Tibial nerve (tissue), 4 donors: ENCODE data around the gene NUP155. TPM values are rescaled to one million over a fixed set of nuclear protein-coding genes. Genes with fewer than 3 reads are reported as not detected.

Experiments
- DNase-seq, 2 donors: peaks; one replicate each; pipeline ENCODE4 v3.0.0-alpha.2; 2019; ENCODE audit warnings: low spot score in 2 of 2
- H3K27ac ChIP-seq, 4 donors: fragments of 200-600 bp; sonication (generic) in 3 of 4; one replicate each; pipeline ENCODE4 v1.5.1; 2017 to 2019; ENCODE audit warnings: mild to moderate bottlenecking in 1 of 4
- H3K27me3 ChIP-seq, 2 donors: fragments of 200-600 bp; sonication (generic) in 1 of 2; one replicate each; pipeline versions ENCODE4 v1.5.1 to v1.6.0; 2017 to 2019
- H3K36me3 ChIP-seq, 3 donors: fragments of 200-600 bp; sonication (generic); one replicate each; pipeline ENCODE4 v1.5.1; 2018 to 2019
- H3K4me1 ChIP-seq, 4 donors: fragments of 200-600 bp; sonication (generic) in 3 of 4; one replicate each; pipeline ENCODE4 v1.5.1; 2017 to 2019
- H3K4me3 ChIP-seq, 4 donors: fragments of 200-600 bp; sonication (generic) in 3 of 4; one replicate each; pipeline ENCODE4 v1.5.1; 2017 to 2019; ENCODE audit warnings: mild to moderate bottlenecking in 1 of 4, moderate library complexity in 1 of 4
- H3K9me3 ChIP-seq, 4 donors: fragments of 200-600 bp; sonication (generic) in 3 of 4; one replicate each; pipeline ENCODE4 v1.5.1; 2017 to 2019
- CTCF ChIP-seq, 5 experiments: fragments of 200-600 bp in 3 of 5; fragments of 450-650 bp in 2 of 5; sonication (generic) in 3 of 5; IDR thresholded peaks; one replicate each; pipeline ENCODE4 v1.5.1; 2016 to 2019; ENCODE audit warnings: antibody characterized with exemption in 5 of 5, mild to moderate bottlenecking in 3 of 5, moderate library complexity in 2 of 5
- EP300 ChIP-seq, 2 donors: sonication (generic); formaldehyde crosslinking; IDR thresholded peaks; one replicate each; pipeline ENCODE4 v1.6.1; 2017; ENCODE audit warnings: antibody characterized with exemption in 2 of 2, mild to moderate bottlenecking in 1 of 2
- POLR2A ChIP-seq, 2 donors: fragments of 450-650 bp; IDR thresholded peaks; one replicate each; pipeline ENCODE4 v1.6.1; 2017; ENCODE audit warnings: antibody characterized with exemption in 2 of 2, mild to moderate bottlenecking in 2 of 2, moderate library complexity in 2 of 2
- WGBS, 2 donors: methylation state at CpG; one replicate each; pipeline ENCODE4 v1.1.5; 2018; 5-methylcytosine and 5-hydroxymethylcytosine counted together
- total RNA-seq, 4 donors: library from RNA; depleted of rRNA; stranded (reverse); fragments of >200 nt; gene quantifications; one replicate each; pipeline ENCODE4 v1.1.0, GENCODE V29; 2016

Gene NUP155
- total RNA-seq, 4 donors from 2014 or later = 20.4 to 25.5 (median 22.6) TPM

DNA sequence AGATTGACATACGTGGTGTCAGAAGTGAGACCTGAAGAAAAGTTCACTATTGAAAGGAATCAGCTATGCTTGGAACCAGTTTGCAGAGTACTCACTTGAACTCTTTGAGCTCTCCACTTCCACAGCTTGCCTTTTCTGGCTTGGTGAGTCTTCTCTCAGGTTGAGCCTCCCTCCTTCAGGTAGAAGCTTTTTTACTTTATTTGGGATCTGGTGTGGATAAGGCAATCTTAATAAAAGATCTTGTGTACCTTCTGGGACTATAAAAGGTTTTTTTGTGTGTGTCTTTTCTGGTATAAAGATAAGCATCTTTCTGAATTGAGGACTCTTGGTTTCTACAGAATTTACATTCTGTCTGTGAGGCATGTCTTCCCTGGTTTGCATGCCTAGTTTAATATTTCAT lies 116.3 kb downstream of the NUP155 start:
- no peak for DNase-seq
- Histone ChIP-seq H3K36me3 (peaks cover 0 to 18% (median 0%) of the 10 kb centered on the region in 3 donors), H3K9me3 (peaks cover 0 to 10% (median 0%) of the 10 kb centered on the region in 4 donors), H3K4me1 (peaks cover 0 to 5% (median 3%) of the 10 kb centered on the region in 4 donors), H3K4me3 (no peak overlapping the region), H3K27ac (no peak overlapping the region), H3K27me3 (no peaks in the 10 kb centered on the region)
- TF ChIP-seq CTCF (IDR thresholded peaks at IDR 0.05) (no peak), EP300 (IDR thresholded peaks at IDR 0.05) (no peak), POLR2A (IDR thresholded peaks at IDR 0.05) (no peak)
- 93 to 100% methylated on average over 1 of the region's 1 CpG for WGBS, 2 donors

- no peak overlapping the region for H3K27ac ChIP-seq
Observed at GRCh38 chr5:37251665-37252064, 119.2 kb downstream of the NUP155 start.

DNA sequence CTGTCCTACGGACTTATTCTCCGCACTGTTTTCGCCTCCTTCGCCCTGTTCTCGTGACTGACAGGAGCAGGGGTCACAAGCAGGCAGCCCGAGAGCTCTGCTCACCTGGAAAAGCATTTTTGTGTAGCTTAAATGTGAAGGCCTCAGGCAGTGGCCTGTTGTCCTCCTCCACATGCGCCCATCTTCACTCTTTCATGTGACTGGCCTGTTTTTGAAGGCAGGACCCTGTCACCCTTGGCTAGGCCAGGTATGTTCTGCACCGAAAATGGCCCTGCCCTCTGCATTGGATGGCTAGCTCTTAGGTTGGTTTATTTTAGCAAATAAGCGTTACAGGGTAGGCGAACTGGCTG lies 121.1 kb downstream of the NUP155 start:
- TF ChIP-seq CTCF (IDR thresholded peaks at IDR 0.05) (no peak), POLR2A (IDR thresholded peaks at IDR 0.05) (no peak), EP300 (IDR thresholded peaks at IDR 0.05) (no peak)
- 52 to 70% methylated on average over 10 of the region's 10 CpGs for WGBS, 2 donors
- DNase-seq = no peak
- Histone ChIP-seq H3K27ac (peak overlapping the region; percentile 79 to 98 (median 90)), H3K27me3 (no peaks in the 10 kb centered on the region), H3K4me3 (peak overlapping the region; percentile 62 to 94 (median 74)), H3K4me1 (peaks cover 0 to 37% (median 20%) of the 10 kb centered on the region in 4 donors), H3K9me3 (peaks cover 0 to 8% (median 0%) of the 10 kb centered on the region in 4 donors), H3K36me3 (no peaks in the 10 kb centered on the region)

More at GRCh38 chr5:37251665-37252064, 119.2 kb downstream of the NUP155 start:
- Histone ChIP-seq H3K27me3 (no peaks in the 10 kb centered on the region), H3K4me1 (peaks cover 0 to 24% (median 17%) of the 10 kb centered on the region in 4 donors), H3K9me3 (peaks cover 0 to 8% (median 0%) of the 10 kb centered on the region in 4 donors), H3K4me3 (no peak overlapping the region), H3K36me3 (peaks cover 0 to 7% (median 0%) of the 10 kb centered on the region in 3 donors)
- no peak for DNase-seq
- no peak for TF ChIP-seq POLR2A (IDR thresholded peaks at IDR 0.05)
- TF ChIP-seq CTCF (IDR thresholded peaks at IDR 0.05) = no peak
- no peak for TF ChIP-seq EP300 (IDR thresholded peaks at IDR 0.05)

GRCh38 chr5:37248970-37249814 lies 121.7 kb downstream of the NUP155 start, which contains the start of gene CPLANE1:
Gene CPLANE1 (minus strand): TSS chr5:37249376. CDS start chr5:37247698, 1,678 bp downstream.
- H3K36me3 ChIP-seq = no peaks in the 10 kb centered on the region
- H3K27ac ChIP-seq = peak within 1 kb of the TSS; percentile 79 to 98 (median 90)
- H3K27me3 ChIP-seq = no peaks in the 10 kb centered on the region
- peak within 1 kb of the TSS; percentile 62 to 94 (median 74) for H3K4me3 ChIP-seq
- DNase-seq = peak; percentile 38 to 39
- TF ChIP-seq POLR2A (IDR thresholded peaks at IDR 0.05) (peak; percentile 25 to 72), EP300 (IDR thresholded peaks at IDR 0.05) (peak in 1 of 2 donors; percentile 64), CTCF (IDR thresholded peaks at IDR 0.05) (peak in 2 of 5 experiments; percentile 6 to 29)
- peaks cover 0 to 37% (median 20%) of the 10 kb centered on the region in 4 donors for H3K4me1 ChIP-seq
- WGBS, 2 donors = 1 to 2% methylated on average over 63 to 78 of the region's 88 CpGs
- H3K9me3 ChIP-seq = peaks cover 0 to 4% (median 0%) of the 10 kb centered on the region in 4 donors

GRCh38 chr5:37248421-37248969 lies 122.4 kb downstream of the NUP155 start:
- no peak for DNase-seq
- peak overlapping the region; percentile 62 to 94 (median 74) for H3K4me3 ChIP-seq
- H3K27me3 ChIP-seq = no peaks in the 10 kb centered on the region
- TF ChIP-seq EP300 (IDR thresholded peaks at IDR 0.05) = peak in 1 of 2 donors; percentile 24
- no peak for TF ChIP-seq POLR2A (IDR thresholded peaks at IDR 0.05)
- H3K4me1 ChIP-seq = peaks cover 0 to 37% (median 20%) of the 10 kb centered on the region in 4 donors
- no peaks in the 10 kb centered on the region for H3K36me3 ChIP-seq
- no peaks in the 10 kb centered on the region for H3K9me3 ChIP-seq
- WGBS, 2 donors = 4 to 6% methylated on average over 19 of the region's 19 CpGs
- peak overlapping the region; percentile 79 to 98 (median 90) for H3K27ac ChIP-seq
